GM12892 (cell line): Measurements from ENCODE around the gene RFTN1.

Experiments used
- POLR2A ChIP-seq: IDR thresholded peaks from 2 replicates; pipeline ENCODE4 v1.6.1; 2011; ENCODE audit warnings: low read depth, low read length, control low read depth
- POLR2AphosphoS5 ChIP-seq: IDR thresholded peaks from 2 replicates; pipeline ENCODE4 v1.6.1; 2011; ENCODE audit warnings: low read depth, low read length, control low read depth
- TAF1 ChIP-seq: IDR thresholded peaks from 2 replicates; pipeline ENCODE4 v1.6.1; 2011; ENCODE audit warnings: low read depth, mild to moderate bottlenecking, control low read depth, low read length, borderline replicate concordance

DNA sequence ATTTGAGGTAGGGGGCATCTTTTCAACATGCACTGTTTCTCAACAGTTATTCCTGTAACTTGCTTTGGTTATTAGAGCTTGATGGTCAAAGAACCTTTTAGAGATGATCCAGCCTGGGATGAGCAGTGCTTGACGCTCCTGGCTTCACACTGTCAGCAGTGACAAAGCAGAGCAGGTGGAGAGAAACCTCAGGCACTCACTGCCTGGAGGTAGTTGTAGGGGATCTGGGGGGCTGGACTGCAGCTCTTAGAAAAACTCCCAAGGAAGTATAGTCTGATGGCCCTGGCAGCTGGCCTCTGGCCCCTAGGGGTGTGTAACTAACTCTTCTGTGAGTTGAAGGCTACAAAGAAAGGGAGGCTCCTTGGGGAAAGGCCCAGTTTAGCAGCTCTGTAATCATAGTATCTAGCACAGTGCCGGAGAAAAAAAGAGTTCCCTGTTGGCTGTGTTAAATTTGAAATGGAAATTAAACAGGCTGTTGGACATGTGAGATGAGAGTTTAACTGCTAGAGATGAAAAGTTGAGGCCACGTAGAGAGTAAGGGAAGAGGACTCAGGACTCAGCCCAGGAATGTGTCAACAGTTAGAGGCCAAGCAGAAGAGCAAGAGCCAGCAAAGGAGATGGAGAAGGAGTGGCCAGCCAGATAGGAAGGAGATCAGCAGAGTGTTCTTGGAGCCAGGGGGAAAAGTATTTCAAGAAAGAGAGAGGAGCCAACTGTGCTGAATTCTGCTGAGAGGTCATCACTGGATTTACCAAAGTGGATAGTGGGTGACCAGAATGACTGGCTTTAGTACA, 234.3 kb downstream of the RFTN1 start:
- TF ChIP-seq POLR2A (no peak), TAF1 (no peak), POLR2AphosphoS5 (no peak)
